ENCODE measurements around the gene ZFAND2B. TPM values are rescaled to one million over a fixed set of nuclear protein-coding genes. Genes with fewer than 3 reads are reported as not detected.
A peak's percentile ranks its signal among the peaks of the same experiment; 100 is the strongest.

Gene ZFAND2B
- total RNA-seq, 3 donors from 2014 or later = 43.6 to 52.0 (median 45.0) TPM

DNA sequence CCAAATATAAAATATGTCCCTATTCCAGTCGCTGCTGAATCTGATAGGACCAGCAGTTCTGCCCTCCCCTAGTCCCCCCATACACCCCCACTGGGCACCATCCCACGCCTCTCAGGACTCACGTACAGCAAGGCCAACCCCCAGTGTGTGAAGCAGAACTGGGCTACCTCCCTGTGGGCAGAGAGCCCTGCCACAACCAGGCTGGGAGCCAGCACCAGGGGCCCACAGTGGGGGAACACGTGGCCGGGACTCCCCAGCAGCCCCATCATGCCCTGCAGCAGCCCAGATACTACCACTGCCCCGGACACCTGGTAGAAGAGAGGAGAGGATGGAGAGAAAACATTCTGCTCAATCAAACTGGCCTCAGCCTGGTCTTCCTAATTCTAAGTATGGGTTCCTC lies 38.1 kb upstream of the ZFAND2B start:
- no peak for DNase-seq (ENCODE audit: low spot score in 2 of 2)
- Histone ChIP-seq H3K4me3 (no peak overlapping the region), H3K4me1 (no peaks in the 10 kb centered on the region), H3K27ac (no peak overlapping the region), H3K36me3 (no peaks in the 10 kb centered on the region), H3K9me3 (no peaks in the 10 kb centered on the region), H3K27me3 (no peaks in the 10 kb centered on the region)
- intact Hi-C loops (cut with DNase I; ENCODE audit: low total_unique reads) = no loop called here
- TF ChIP-seq POLR2AphosphoS5 (IDR thresholded peaks at IDR 0.05) (no peak), POLR2A (IDR thresholded peaks at IDR 0.05) (no peak)
- TF ChIP-seq, protein P1, sequence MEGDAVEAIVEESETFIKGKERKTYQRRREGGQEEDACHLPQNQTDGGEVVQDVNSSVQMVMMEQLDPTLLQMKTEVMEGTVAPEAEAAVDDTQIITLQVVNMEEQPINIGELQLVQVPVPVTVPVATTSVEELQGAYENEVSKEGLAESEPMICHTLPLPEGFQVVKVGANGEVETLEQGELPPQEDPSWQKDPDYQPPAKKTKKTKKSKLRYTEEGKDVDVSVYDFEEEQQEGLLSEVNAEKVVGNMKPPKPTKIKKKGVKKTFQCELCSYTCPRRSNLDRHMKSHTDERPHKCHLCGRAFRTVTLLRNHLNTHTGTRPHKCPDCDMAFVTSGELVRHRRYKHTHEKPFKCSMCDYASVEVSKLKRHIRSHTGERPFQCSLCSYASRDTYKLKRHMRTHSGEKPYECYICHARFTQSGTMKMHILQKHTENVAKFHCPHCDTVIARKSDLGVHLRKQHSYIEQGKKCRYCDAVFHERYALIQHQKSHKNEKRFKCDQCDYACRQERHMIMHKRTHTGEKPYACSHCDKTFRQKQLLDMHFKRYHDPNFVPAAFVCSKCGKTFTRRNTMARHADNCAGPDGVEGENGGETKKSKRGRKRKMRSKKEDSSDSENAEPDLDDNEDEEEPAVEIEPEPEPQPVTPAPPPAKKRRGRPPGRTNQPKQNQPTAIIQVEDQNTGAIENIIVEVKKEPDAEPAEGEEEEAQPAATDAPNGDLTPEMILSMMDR (IDR thresholded peaks at IDR 0.05) = no peak

DNA sequence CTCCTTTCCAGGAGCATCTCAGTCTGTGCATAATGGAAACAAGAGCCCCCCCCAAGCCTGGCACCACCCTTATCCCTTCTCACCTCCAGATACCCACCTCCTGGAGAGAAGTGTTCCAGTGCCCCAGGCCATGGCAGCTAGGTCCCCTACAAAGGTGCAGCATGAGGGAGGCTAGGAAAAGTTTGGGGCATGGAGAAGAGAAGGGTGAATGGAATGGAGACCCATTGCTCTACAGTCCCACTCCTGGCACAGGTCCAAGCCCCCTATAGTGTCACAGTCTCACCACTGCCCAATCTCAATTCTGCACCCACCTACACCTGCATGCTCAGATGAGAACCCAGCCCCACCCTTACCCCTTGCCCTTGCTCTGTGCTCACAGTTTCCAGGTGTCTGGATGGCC lies 37.6 kb upstream of the ZFAND2B start:
- TF ChIP-seq, protein P1 (IDR thresholded peaks at IDR 0.05) = no peak
- no peak for TF ChIP-seq POLR2A (IDR thresholded peaks at IDR 0.05)
- no peak for TF ChIP-seq POLR2AphosphoS5 (IDR thresholded peaks at IDR 0.05)
- intact Hi-C loops (cut with DNase I; ENCODE audit: low total_unique reads) = no loop called here

DNA sequence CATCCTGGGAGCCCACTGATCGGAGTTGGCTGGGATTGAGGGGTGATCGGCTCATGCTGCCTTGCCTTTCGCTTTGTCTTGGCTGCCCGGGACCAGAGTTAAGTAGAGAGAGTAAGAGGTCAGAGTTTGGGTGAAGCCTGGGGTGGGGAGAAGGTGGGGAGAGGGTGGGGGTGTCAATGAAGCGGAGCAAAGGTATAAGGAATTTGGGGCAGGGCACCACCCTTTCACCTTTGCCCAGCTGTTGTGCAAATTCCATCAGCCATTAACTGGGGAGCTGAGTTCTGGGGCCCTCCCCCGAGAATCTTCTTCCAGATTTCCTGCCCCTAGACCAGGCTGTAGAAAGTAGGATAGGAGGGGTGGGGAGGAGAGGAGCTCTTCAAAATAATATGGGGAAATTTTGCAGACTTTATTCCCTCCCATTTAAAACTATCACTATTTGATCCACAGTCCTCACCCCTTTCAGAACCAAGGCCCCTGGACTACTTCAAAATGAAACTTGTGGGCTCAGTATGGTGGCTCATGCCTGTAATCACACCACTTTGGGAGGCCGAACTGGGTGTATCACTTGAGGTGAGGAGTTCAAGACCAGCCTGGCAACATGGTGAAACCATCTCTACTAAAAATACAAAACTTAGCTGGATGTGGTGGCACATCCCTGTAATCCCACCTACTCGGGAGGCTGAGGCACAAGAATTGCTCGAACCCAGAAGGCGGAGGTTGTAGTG lies 36.5 kb upstream of the ZFAND2B start, which contains the start of gene SLC23A3:
SLC23A3 (minus strand) TSS at position 100 of the 725 bp plus-strand sequence; CDS start at position 55, 45 bp downstream.
- TF ChIP-seq POLR2AphosphoS5 (IDR thresholded peaks at IDR 0.05) = no peak
- TF ChIP-seq, protein P1 (IDR thresholded peaks at IDR 0.05) = no peak
- TF ChIP-seq POLR2A (IDR thresholded peaks at IDR 0.05) = no peak
- H3K27ac ChIP-seq = peak within 1 kb of the TSS in 1 of 2 donors; percentile 71
- H3K9me3 ChIP-seq = no peaks in the 10 kb centered on the region
- H3K27me3 ChIP-seq = no peaks in the 10 kb centered on the region
- H3K4me1 ChIP-seq = no peaks in the 10 kb centered on the region
- H3K4me3 ChIP-seq = no peak within 1 kb of the TSS
- intact Hi-C loops (cut with DNase I; ENCODE audit: low total_unique reads) = loop anchor here (10.0 kb wide), 1 partner anchor 515 kb away; no protein-coding TSS in a partner anchor
- no peaks in the 10 kb centered on the region for H3K36me3 ChIP-seq
- DNase-seq (ENCODE audit: low spot score in 2 of 2) = no peak

More for the DNA sequence above, 37.6 kb upstream of the ZFAND2B start:
- H3K9me3 ChIP-seq = no peaks in the 10 kb centered on the region
- H3K4me3 ChIP-seq = no peak overlapping the region
- H3K27ac ChIP-seq = no peak overlapping the region
- H3K27me3 ChIP-seq = no peaks in the 10 kb centered on the region
- no peaks in the 10 kb centered on the region for H3K4me1 ChIP-seq
- no peaks in the 10 kb centered on the region for H3K36me3 ChIP-seq
- no peak for DNase-seq (ENCODE audit: low spot score in 2 of 2)

DNA sequence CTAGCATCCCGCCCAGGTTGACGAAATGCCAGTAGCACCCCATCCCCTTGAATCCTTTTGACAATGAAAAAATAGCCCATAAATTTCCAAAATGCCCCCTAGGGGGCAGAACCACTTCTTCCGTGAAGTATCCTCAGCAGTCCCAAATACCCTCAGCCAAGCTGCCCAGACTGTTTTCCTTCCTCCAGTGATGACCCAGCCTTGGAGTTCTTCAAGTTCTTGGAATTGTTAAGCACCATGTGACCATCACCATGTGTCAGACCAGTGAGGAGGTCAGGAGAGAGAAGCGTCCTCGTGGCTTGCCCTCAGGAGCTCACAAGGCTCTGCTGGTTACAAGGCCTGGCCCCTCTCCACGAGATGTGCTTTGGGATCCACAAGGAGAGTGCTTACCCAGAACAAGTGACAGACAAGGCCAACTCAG lies 35.3 kb upstream of the ZFAND2B start:
- Histone ChIP-seq H3K4me1 (peaks cover 0 to 9% of the 10 kb centered on the region in 2 donors), H3K36me3 (no peaks in the 10 kb centered on the region), H3K27me3 (no peaks in the 10 kb centered on the region), H3K9me3 (no peaks in the 10 kb centered on the region), H3K27ac (peak overlapping the region; percentile 71 to 78), H3K4me3 (no peak overlapping the region)
- intact Hi-C loops (cut with DNase I; ENCODE audit: low total_unique reads) = loop anchor here (10.0 kb wide), 1 partner anchor 514 kb away; no protein-coding TSS in a partner anchor
- peak in 1 of 2 donors; percentile 57 for DNase-seq (ENCODE audit: low spot score in 2 of 2)
- TF ChIP-seq POLR2A (IDR thresholded peaks at IDR 0.05) (no peak), POLR2AphosphoS5 (IDR thresholded peaks at IDR 0.05) (peak in 2 of 3 donors; percentile 45)
- TF ChIP-seq, protein P1 (IDR thresholded peaks at IDR 0.05) = peak; percentile 68 to 73 (median 72)
